GM18858 (cell line): ENCODE results near the gene PINLYP.

Experiments
- ATAC-seq: cut with Tn5 transposase; IDR thresholded peaks from one replicate; pipeline ENCODE4 v1.9.1; 2021; ENCODE audit not compliant: unreplicated experiment

The PINLYP gene

DNA sequence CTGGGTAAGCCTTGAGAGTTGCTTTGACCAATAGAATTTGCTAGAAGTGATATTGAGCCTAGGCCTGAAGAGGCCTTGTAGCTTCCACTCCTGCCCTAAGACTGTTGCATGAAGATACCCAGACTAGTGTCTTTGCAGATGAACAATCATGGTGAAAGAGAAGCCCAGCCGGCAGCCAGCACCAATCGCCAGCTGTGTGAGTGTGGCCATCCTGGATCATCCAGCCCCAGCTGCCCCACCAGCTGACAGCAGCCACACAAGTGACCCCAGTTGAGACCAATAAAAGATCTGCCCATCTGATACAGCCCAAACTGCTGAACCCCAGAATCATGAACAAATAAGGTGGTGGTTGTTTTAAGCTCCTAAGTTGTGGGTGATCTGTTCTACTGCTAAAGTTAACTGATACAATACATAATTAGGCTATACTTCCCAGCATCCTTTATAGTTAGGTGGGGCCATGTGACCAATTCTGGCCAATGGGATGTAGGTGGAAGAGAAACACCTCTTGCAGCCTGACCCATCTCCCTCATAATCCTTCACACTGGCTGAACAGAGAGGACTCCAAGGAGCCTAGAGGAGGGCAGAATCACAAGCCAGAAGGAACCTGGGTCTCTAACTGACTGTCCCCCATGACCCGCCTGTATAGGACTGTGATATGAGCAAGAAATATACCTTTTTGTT, 53.2 kb downstream of the PINLYP start:
- ATAC-seq, result no peak

DNA sequence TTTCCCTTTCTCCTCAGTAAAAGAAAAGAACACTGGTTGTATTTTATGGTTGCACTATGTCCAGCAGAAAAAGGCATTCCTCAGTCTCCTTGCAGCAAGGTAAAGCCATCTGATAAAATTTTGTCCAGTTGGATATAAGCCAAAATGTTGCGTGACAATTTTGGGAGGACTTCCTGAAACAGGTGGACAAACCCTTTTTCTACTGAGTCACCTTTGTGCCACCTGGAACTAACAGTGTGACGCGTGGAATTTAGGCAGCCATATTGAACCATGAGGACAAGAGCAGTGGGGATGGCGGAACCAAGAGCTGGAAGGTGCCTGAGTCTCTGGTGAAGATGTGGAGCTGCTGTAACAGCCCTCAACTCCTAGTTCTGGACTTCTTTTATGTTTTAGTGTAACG, 55.9 kb downstream of the PINLYP start:
- ATAC-seq, result no peak
